Large intestine (tissue), 3 donors: ENCODE results near the gene TDRKH. TPM values are rescaled to one million over a fixed set of nuclear protein-coding genes. Genes with fewer than 3 reads are reported as not detected.

ENCODE experiments used
- DNase-seq, 2 donors: peaks; one replicate each; pipeline versions ENCODE4 v3.0.0 to v3.0.0-alpha.2; 2013
- H3K27ac ChIP-seq: one replicate; pipeline ENCODE4 v1.5.1; 2013; ENCODE audit warnings: low read length
- H3K27me3 ChIP-seq: 2 replicates; pipeline ENCODE4 v1.6.1; 2013; ENCODE audit warnings: low read length; ENCODE audit not compliant: control insufficient read depth, insufficient read depth
- H3K36me3 ChIP-seq: 2 replicates; pipeline ENCODE4 v1.6.1; 2013; ENCODE audit warnings: low read length; ENCODE audit not compliant: control insufficient read depth, insufficient read depth
- H3K4me1 ChIP-seq: one replicate; pipeline ENCODE4 v1.6.1; 2013; ENCODE audit warnings: low read length; ENCODE audit not compliant: control insufficient read depth, insufficient read depth
- H3K4me3 ChIP-seq: one replicate; pipeline ENCODE4 v1.5.1; 2013; ENCODE audit warnings: low read length
- H3K9me3 ChIP-seq: one replicate; pipeline ENCODE4 v1.6.1; 2013; ENCODE audit warnings: mild to moderate bottlenecking, low read depth, low read length, moderate library complexity; ENCODE audit not compliant: control insufficient read depth
- WGBS: methylation state at CpG from one replicate; pipeline ENCODE4 v1.1.5; 2013; ENCODE audit warnings: low lambda C conversion rate; ENCODE audit not compliant: insufficient coverage; 5-methylcytosine and 5-hydroxymethylcytosine counted together
- polyA plus RNA-seq: library from polyadenylated mRNA; unstranded; fragments of 120-200 nt; gene quantifications from one replicate; pipeline ENCODE4 v1.2.1, GENCODE V29; 2013

The TDRKH gene
- polyA plus RNA-seq, 1 donor = 4.2 TPM

DNA sequence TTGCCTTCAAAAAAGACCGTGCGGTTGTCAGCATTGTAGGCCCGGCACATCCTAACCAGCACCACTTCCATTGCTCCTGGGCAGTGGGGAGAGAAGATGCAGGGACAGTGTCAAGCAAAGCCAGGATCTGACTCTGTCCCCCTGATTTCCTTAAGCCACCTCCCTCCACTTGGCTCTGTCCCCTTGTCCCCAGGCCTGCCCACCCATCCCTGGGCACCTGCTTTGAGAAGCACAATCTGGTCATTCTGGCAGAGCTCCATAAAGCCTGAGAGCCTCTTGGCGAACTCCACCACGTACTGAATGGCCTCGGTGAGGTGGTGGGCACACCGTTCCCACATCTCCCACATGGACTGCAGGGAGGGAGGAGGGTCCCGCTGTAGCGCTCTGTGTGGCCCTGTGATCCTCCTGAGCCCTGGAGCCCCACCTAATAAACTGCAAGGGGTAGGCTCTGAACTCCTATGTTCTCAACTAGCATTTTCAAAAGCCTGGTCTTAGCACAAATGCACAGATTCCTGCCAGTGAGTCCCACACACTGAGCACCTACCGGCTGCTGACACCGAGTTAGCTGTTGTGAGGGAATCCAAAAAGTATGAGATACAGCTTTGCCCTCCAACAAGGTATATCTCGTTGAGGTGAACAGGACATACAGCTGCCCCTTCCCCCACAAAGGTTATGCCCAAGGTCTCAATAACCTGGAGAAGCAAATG is 23.1 kb upstream of the TDRKH start:
- Histone ChIP-seq H3K9me3 (no peaks in the 10 kb centered on the region), H3K27ac (no peak overlapping the region), H3K36me3 (no peaks in the 10 kb centered on the region), H3K27me3 (no peaks in the 10 kb centered on the region), H3K4me1 (peaks cover 8% of the 10 kb centered on the region), H3K4me3 (no peak overlapping the region)
- DNase-seq = no peak
- WGBS = no CpG with 5 or more reads among the region's 12 CpGs

DNA sequence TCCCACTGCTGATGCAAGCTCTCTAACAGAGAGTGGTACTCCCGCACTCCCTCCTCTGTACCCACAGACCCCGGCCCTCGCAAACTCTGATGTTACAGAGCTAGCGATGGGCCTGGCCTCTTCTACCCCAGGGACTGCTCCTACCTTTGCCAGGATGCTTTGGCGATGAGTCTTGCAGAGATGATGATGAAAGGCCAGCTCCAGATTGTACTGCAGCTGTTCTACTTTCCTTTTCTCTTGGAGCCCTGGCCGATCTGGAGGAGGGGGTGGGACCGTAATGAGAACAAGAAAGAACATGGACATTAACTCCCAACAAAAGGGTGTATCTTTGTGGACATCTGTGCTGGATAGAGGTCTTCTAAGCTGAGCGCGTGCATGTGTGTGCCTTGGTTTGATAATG is 20.9 kb upstream of the TDRKH start:
- no peak overlapping the region for H3K4me3 ChIP-seq

DNA sequence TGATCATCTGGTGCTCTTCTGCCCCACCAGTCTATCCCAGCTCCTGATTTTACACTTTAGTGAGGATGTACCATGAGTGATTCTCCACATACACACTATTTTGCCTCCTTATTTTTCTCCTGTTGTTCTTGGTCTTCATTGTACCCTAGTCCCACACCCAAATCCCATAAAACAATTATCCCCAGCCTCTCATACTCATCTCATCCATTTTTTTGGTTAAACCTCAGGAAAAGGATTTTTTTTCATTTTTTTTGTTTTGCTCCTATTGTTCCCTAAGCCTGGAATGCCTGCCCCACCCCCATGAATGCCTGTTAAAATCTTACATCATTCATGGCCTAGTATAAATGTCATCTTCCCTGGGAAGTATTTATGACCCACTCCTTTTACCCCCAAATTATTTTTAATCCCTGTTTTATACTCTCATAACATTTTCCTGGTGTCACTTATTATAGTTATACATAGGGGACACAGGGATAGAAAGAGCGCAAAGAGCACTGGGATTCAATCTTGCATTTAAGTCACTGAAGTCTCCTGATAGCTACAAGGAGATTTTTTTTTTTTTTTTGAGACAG is 19.8 kb upstream of the TDRKH start:
- H3K27me3 ChIP-seq = peaks cover 6% of the 10 kb centered on the region
- no peak overlapping the region for H3K4me3 ChIP-seq
- H3K36me3 ChIP-seq = no peaks in the 10 kb centered on the region
- WGBS = 100% methylated on average over 1 of the region's 1 CpG
- H3K27ac ChIP-seq = no peak overlapping the region
- DNase-seq = no peak
- no peaks in the 10 kb centered on the region for H3K4me1 ChIP-seq
- H3K9me3 ChIP-seq = no peaks in the 10 kb centered on the region

More for the DNA sequence above, 20.9 kb upstream of the TDRKH start:
- Histone ChIP-seq H3K36me3 (no peaks in the 10 kb centered on the region), H3K9me3 (no peaks in the 10 kb centered on the region), H3K4me1 (no peaks in the 10 kb centered on the region), H3K27ac (no peak overlapping the region), H3K27me3 (no peaks in the 10 kb centered on the region)
- no CpG with 5 or more reads among the region's 9 CpGs for WGBS
- DNase-seq = no peak

DNA sequence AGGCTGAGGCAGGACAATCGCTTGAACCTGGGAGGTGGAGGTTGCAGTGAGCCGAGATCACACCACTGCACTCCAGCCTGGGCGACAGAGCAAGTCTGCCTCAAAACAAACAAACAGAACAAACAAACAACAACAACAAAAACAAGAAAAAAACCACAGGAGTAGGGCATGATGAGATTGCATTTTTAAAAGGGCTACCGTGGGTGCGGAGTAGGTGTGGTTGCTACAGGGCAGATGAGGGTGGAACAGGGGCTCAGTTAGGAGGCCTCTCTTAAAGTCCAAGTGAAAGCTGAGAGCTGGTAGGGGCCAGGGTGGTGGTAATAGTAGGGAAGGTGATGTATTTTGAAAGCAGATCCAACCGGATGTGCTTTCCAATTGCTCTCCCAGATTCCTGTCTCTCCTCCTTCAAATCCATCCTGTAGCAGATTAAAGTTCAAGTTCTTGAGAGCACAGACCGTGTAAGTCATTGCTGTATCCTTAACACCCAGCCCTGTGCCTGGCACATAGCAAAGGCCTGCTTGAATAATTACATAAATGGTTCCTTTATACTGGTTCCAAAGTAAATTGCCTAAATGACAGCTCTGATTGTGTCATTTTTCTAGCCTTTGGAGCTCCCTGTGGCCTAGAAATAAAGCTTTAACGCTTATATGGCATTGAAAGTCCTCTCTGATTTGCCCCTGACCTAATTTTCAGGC is 19.1 kb upstream of the TDRKH start:
- peaks cover 13% of the 10 kb centered on the region for H3K27me3 ChIP-seq
- 60% methylated on average over 1 of the region's 8 CpGs for WGBS
- no peaks in the 10 kb centered on the region for H3K36me3 ChIP-seq
- DNase-seq = no peak
- H3K4me3 ChIP-seq = no peak overlapping the region
- H3K4me1 ChIP-seq = no peaks in the 10 kb centered on the region
- no peaks in the 10 kb centered on the region for H3K9me3 ChIP-seq
- H3K27ac ChIP-seq = no peak overlapping the region

DNA sequence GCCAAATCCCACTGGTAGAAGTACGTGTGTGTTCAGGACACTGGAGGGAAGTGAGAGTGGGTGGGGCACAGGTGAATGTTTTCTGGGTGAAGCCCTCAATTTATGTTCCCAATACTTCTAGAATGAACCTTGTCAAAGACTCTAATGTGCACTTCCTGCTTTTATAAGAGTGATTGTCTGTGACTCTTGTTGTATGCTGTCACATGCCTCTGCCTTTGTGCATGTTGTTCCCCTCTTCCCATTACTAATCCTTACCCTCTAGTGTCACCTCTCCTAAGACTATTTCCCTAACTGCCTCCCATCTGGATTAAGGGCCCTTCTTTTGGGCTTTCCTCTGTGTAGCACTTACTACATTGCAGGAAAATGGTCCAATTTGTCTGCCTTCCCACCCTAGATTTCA is 17.5 kb upstream of the TDRKH start:
- no peak for DNase-seq
- H3K4me3 ChIP-seq = no peak overlapping the region
- H3K27ac ChIP-seq = no peak overlapping the region
- no peaks in the 10 kb centered on the region for H3K4me1 ChIP-seq
- H3K27me3 ChIP-seq = peaks cover 24% of the 10 kb centered on the region
- no peaks in the 10 kb centered on the region for H3K36me3 ChIP-seq
- WGBS = no CpG with 5 or more reads among the region's 1 CpG
- H3K9me3 ChIP-seq = no peaks in the 10 kb centered on the region

DNA sequence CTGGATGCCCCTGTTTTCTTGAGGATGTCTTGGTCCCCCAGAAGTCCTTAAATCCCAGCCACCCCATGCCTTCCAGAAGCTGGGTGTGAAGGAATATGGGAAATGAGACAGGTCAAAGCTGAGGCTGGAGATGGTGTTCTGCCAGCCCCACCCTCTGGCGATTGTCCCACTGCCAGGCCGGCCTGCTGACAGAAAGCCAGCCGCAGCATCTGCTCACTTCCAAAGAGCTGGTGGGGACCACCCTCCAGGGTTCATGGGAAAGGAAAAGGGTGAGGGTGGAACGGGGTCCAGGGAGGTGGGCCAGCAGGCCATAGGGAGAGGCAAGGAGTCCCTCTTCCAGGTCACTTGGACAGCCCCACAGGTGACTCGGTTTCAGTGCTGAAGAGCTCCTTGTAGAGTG is 16.8 kb upstream of the TDRKH start:
- no peaks in the 10 kb centered on the region for H3K4me1 ChIP-seq
- WGBS = no CpG with 5 or more reads among the region's 5 CpGs
- no peaks in the 10 kb centered on the region for H3K9me3 ChIP-seq
- no peak for DNase-seq
- peaks cover 29% of the 10 kb centered on the region for H3K27me3 ChIP-seq
- H3K4me3 ChIP-seq = no peak overlapping the region
- H3K36me3 ChIP-seq = no peaks in the 10 kb centered on the region
- H3K27ac ChIP-seq = no peak overlapping the region

DNA sequence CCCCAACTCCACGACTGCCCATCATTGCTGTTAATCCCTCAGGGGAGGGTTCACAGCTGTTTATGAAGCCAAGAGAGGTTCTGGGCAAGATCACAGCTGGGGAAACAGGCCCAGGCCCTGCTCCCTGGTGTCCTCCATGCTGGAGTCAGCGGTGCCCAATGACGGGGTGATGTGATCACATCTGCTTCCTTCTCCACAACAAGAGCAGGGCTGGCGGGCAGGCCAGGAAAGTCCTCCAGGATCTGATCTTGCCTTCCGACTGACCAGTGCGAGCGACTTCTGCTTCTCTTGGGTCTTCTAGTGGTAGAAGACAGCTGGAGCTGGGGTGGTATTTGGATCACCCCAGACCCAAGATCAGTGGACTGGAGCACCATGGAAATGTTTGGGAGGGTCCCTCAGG is 15.9 kb upstream of the TDRKH start:
- no peaks in the 10 kb centered on the region for H3K4me1 ChIP-seq
- H3K9me3 ChIP-seq = no peaks in the 10 kb centered on the region
- no peak overlapping the region for H3K4me3 ChIP-seq
- no peak overlapping the region for H3K27ac ChIP-seq
- H3K27me3 ChIP-seq = peaks cover 29% of the 10 kb centered on the region
- H3K36me3 ChIP-seq = no peaks in the 10 kb centered on the region
- no peak for DNase-seq
- no CpG with 5 or more reads among the region's 7 CpGs for WGBS

DNA sequence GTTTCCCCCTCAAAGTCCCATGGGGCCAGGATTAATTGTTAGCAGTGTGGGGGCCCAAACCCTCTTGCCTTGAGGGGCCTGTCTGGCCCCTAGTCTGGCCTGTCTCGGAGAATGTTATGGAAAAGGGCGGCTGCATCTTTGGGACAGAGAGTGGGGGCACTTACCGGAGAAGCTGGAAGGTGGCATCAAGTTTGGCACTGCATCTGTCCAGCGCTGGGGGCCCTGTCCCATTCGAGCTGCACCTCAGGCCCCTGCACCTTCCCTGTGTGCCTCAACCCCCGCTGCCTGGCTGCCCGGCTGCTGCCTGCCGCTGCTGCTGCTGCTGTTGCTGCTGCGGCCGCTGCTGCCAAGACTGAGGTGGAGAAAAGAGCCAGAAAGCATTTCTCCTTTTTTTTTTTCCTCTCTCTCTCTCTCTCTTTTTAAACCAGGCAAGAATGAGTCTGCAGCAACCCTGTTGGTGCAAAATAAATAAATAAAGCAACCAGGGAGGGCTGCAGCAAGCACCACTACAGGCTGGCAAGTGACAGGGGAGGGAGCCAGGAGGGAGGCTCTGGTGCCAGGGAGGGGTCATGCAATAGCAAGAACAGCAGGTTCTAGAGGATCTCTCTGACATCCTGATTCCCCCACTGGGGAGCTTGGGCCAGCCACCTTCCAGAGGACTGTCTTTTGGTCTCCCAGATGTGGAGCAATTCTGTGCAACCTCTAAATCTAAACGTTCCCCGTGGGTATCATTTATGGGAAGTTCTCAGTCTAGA is 14.9 kb upstream of the TDRKH start, which contains the start of gene LINGO4:
Gene LINGO4 (minus strand): TSS at position 354 of the 755 bp plus-strand sequence. CDS start 2,715 bp downstream, outside the sequence.
- Histone ChIP-seq H3K36me3 (no peaks in the 10 kb centered on the region), H3K27ac (no peak within 1 kb of the TSS), H3K27me3 (peaks cover 33% of the 10 kb centered on the region), H3K4me3 (no peak within 1 kb of the TSS), H3K4me1 (no peaks in the 10 kb centered on the region), H3K9me3 (no peaks in the 10 kb centered on the region)
- no peak for DNase-seq
- WGBS = no CpG with 5 or more reads among the region's 12 CpGs

DNA sequence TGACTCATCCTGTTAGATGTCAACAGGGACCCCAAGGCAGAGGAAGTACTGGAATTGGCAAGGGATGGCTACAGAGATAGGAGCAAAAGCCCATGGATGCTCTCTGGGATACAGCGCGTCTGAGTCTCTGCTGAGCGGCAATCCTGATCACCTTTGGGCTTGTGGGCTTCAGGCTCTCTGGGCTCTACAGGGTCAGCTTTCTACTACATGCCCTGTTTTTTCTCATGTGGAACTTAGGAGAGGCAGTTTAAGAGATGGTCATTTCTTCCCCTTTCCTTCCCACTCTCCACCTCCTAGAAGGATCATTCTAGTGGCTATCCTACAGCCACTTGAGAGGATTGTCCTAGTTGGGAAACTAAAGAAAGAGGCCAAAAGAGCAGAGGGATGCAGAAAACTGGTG is 13.6 kb upstream of the TDRKH start:
- Histone ChIP-seq H3K4me3 (no peak overlapping the region), H3K9me3 (no peaks in the 10 kb centered on the region), H3K4me1 (no peaks in the 10 kb centered on the region), H3K36me3 (no peaks in the 10 kb centered on the region), H3K27me3 (peaks cover 44% of the 10 kb centered on the region), H3K27ac (no peak overlapping the region)
- no peak for DNase-seq
- WGBS = no CpG with 5 or more reads among the region's 3 CpGs

DNA sequence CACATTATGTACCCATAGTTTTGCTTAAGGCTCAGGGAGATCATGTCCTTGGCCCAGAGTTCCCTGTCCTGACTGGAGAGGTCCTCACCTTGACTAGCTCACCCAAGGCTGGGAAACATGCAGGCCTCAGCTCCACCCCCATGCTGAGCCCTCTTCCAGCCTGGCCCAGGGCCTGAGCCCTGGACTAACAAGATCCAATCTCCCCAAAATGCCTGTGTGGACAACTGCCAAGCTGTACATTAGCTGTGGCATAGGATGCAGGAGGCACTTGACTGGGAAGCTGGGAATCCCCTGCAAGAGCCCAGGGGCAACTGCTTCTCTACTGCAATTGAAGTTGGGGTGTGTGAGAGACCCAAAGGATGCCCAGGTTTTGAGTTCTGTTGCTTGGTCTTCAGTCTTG is 12.9 kb upstream of the TDRKH start:
- DNase-seq = no peak
- H3K27ac ChIP-seq = no peak overlapping the region
- H3K36me3 ChIP-seq = no peaks in the 10 kb centered on the region
- H3K9me3 ChIP-seq = no peaks in the 10 kb centered on the region
- no peak overlapping the region for H3K4me3 ChIP-seq
- H3K4me1 ChIP-seq = no peaks in the 10 kb centered on the region
- H3K27me3 ChIP-seq = peaks cover 47% of the 10 kb centered on the region
